Mesenteric fat pad (tissue), 1 donor: ENCODE data around the gene ANKRD9. TPM values are rescaled to one million over a fixed set of nuclear protein-coding genes. Genes with fewer than 3 reads are reported as not detected.

Experiments used
- DNase-seq: peaks from one replicate; pipeline ENCODE4 v3.0.0-alpha.2; 2020; ENCODE audit warnings: low spot score
- total RNA-seq: library from RNA; stranded (reverse); fragmentation: NEBNext Ultra II Directional; extraction: Animal tissue kit (Norgen Biotek cat#: 25700); gene quantifications from one replicate; pipeline ENCODE4 v1.2.1, GENCODE V29; 2021
- donor health status: DM: yes; HTN: yes; CAD: no.

ANKRD9 gene
- total RNA-seq, 1 donor from 2014 or later = 26.0 TPM

- no peak for DNase-seq
Observed at GRCh38 chr14:102513899-102514772, 4.6 kb upstream of the ANKRD9 start.

- no peak for DNase-seq
Observed at GRCh38 chr14:102512793-102513300, 3.3 kb upstream of the ANKRD9 start.

GRCh38 chr14:102511538-102511937 is 2.0 kb upstream of the ANKRD9 start:
- DNase-seq = no peak

GRCh38 chr14:102510616-102511520 is 1.3 kb upstream of the ANKRD9 start:
- DNase-seq = no peak

GRCh38 chr14:102508774-102509745 is 516 bp downstream of the ANKRD9 start:
- peak; percentile 94 for DNase-seq

- no peak for DNase-seq
Observed at GRCh38 chr14:102508410-102508773, 1.2 kb downstream of the ANKRD9 start.

GRCh38 chr14:102507857-102508312 is 1.7 kb downstream of the ANKRD9 start:
- DNase-seq = no peak

- DNase-seq = no peak
Observed at GRCh38 chr14:102507081-102507856, 2.3 kb downstream of the ANKRD9 start.

GRCh38 chr14:102506626-102506925 is 3.0 kb downstream of the ANKRD9 start:
- DNase-seq = no peak

- DNase-seq = no peak
Observed at GRCh38 chr14:102505775-102506625, 3.6 kb downstream of the ANKRD9 start.

- DNase-seq = no peak
Observed at GRCh38 chr14:102505000-102505619, 4.5 kb downstream of the ANKRD9 start.

GRCh38 chr14:102504328-102504999 is 5.1 kb downstream of the ANKRD9 start:
- no peak for DNase-seq

GRCh38 chr14:102503641-102504327 is 5.8 kb downstream of the ANKRD9 start:
- no peak for DNase-seq

- no peak for DNase-seq
Observed at GRCh38 chr14:102502571-102502970, 7.0 kb downstream of the ANKRD9 start.

GRCh38 chr14:102501751-102502315 is 7.7 kb downstream of the ANKRD9 start:
- DNase-seq = no peak

- no peak for DNase-seq
Observed at GRCh38 chr14:102500713-102501112, 8.9 kb downstream of the ANKRD9 start.

- DNase-seq = no peak
Observed at GRCh38 chr14:102500158-102500662, 9.4 kb downstream of the ANKRD9 start.
